Neuron (in vitro differentiated cells): ENCODE data around the gene VKORC1.

Experiments used
- H2AFZ ChIP-seq: one replicate; pipeline ENCODE4 v1.6.1; 2013; ENCODE audit warnings: low read depth, mild to moderate bottlenecking, inconsistent platforms, low read length, moderate library complexity
- H3K27me3 ChIP-seq: one replicate; pipeline ENCODE4 v1.6.1; 2013; ENCODE audit warnings: low read length; ENCODE audit not compliant: insufficient read depth
- H3K36me3 ChIP-seq: one replicate; pipeline ENCODE4 v1.6.1; 2013; ENCODE audit warnings: low read length; ENCODE audit not compliant: insufficient read depth
- H3K4me1 ChIP-seq: one replicate; pipeline ENCODE4 v1.6.1; 2013; ENCODE audit warnings: low read length; ENCODE audit not compliant: insufficient read depth
- H3K4me3 ChIP-seq: 2 replicates; pipeline ENCODE4 v1.5.1; 2013; ENCODE audit warnings: mild to moderate bottlenecking, low read length, moderate library complexity
- H3K9me3 ChIP-seq: one replicate; pipeline ENCODE4 v1.6.1; 2013; ENCODE audit warnings: low read length

VKORC1 gene

GRCh38 chr16:31080756-31081419 is 13.7 kb downstream of the VKORC1 start:
- Histone ChIP-seq H3K4me3 (no peak overlapping the region), H3K36me3 (peaks cover 76% of the 10 kb centered on the region), H3K27me3 (no peaks in the 10 kb centered on the region), H3K9me3 (no peaks in the 10 kb centered on the region), H2AFZ (no peak overlapping the region), H3K4me1 (no peaks in the 10 kb centered on the region)

- Histone ChIP-seq H3K9me3 (no peaks in the 10 kb centered on the region), H2AFZ (no peak overlapping the region), H3K36me3 (peaks cover 77% of the 10 kb centered on the region), H3K4me1 (peaks cover under 1% of the 10 kb centered on the region), H3K4me3 (no peak overlapping the region), H3K27me3 (no peaks in the 10 kb centered on the region)
These were observed 14.5 kb downstream of the VKORC1 start for GRCh38 chr16:31080035-31080629.

- Histone ChIP-seq H3K4me1 (peaks cover 5% of the 10 kb centered on the region), H3K4me3 (no peak overlapping the region), H3K27me3 (no peaks in the 10 kb centered on the region), H3K36me3 (peaks cover 77% of the 10 kb centered on the region), H3K9me3 (no peaks in the 10 kb centered on the region), H2AFZ (no peak overlapping the region)
These were observed 15.2 kb downstream of the VKORC1 start for GRCh38 chr16:31079342-31079944.

- no peaks in the 10 kb centered on the region for H3K9me3 ChIP-seq
- H3K36me3 ChIP-seq: peaks cover 77% of the 10 kb centered on the region
- H2AFZ ChIP-seq: no peak overlapping the region
- no peak overlapping the region for H3K4me3 ChIP-seq
- H3K4me1 ChIP-seq: peaks cover 5% of the 10 kb centered on the region
- H3K27me3 ChIP-seq: no peaks in the 10 kb centered on the region
These were observed 15.8 kb downstream of the VKORC1 start for GRCh38 chr16:31078597-31079341.

GRCh38 chr16:31077592-31078396 is 16.8 kb downstream of the VKORC1 start:
- Histone ChIP-seq H3K4me1 (peaks cover 5% of the 10 kb centered on the region), H3K36me3 (peaks cover 70% of the 10 kb centered on the region), H3K9me3 (no peaks in the 10 kb centered on the region), H3K27me3 (no peaks in the 10 kb centered on the region), H2AFZ (no peak overlapping the region), H3K4me3 (no peak overlapping the region)

GRCh38 chr16:31077024-31077423 is 17.6 kb downstream of the VKORC1 start:
- Histone ChIP-seq H3K9me3 (no peaks in the 10 kb centered on the region), H3K4me1 (peaks cover 9% of the 10 kb centered on the region), H3K36me3 (peaks cover 62% of the 10 kb centered on the region), H3K4me3 (no peak overlapping the region), H2AFZ (no peak overlapping the region), H3K27me3 (no peaks in the 10 kb centered on the region)

GRCh38 chr16:31076319-31076718 is 18.3 kb downstream of the VKORC1 start:
- Histone ChIP-seq H3K27me3 (no peaks in the 10 kb centered on the region), H3K36me3 (peaks cover 55% of the 10 kb centered on the region), H2AFZ (no peak overlapping the region), H3K4me1 (peaks cover 15% of the 10 kb centered on the region), H3K4me3 (no peak overlapping the region), H3K9me3 (no peaks in the 10 kb centered on the region)

- H3K4me3 ChIP-seq: peak overlapping the region; percentile 75
- H3K4me1 ChIP-seq: peaks cover 15% of the 10 kb centered on the region
- peaks cover 40% of the 10 kb centered on the region for H3K36me3 ChIP-seq
- H2AFZ ChIP-seq: peak overlapping the region; percentile 42
- no peaks in the 10 kb centered on the region for H3K27me3 ChIP-seq
- H3K9me3 ChIP-seq: no peaks in the 10 kb centered on the region
These were observed 19.8 kb downstream of the VKORC1 start for GRCh38 chr16:31074814-31075183.

GRCh38 chr16:31073970-31074813 is 20.4 kb downstream of the VKORC1 start, which contains the start of the genes ZNF646 and ZNF668:
ZNF646 (plus strand) TSS chr16:31074422; CDS start chr16:31076325, 1,903 bp downstream.
ZNF668 (minus strand) TSS chr16:31074240; CDS start chr16:31064459, 9,781 bp downstream.
- Histone ChIP-seq H3K9me3 (no peaks in the 10 kb centered on the region), H3K27me3 (no peaks in the 10 kb centered on the region), H3K4me3 (peak within 1 kb of the TSS; percentile 75), H3K36me3 (peaks cover 34% of the 10 kb centered on the region), H2AFZ (peak within 1 kb of the TSS; percentile 89), H3K4me1 (peaks cover 15% of the 10 kb centered on the region)

GRCh38 chr16:31073142-31073969 is 21.2 kb downstream of the VKORC1 start:
- Histone ChIP-seq H2AFZ (peak overlapping the region; percentile 89), H3K36me3 (peaks cover 26% of the 10 kb centered on the region), H3K4me3 (peak overlapping the region; percentile 75), H3K9me3 (no peaks in the 10 kb centered on the region), H3K4me1 (peaks cover 15% of the 10 kb centered on the region), H3K27me3 (no peaks in the 10 kb centered on the region)

GRCh38 chr16:31072540-31073141 is 22.0 kb downstream of the VKORC1 start:
- no peaks in the 10 kb centered on the region for H3K27me3 ChIP-seq
- H3K4me3 ChIP-seq: peak overlapping the region; percentile 75
- H2AFZ ChIP-seq: peak overlapping the region; percentile 89
- H3K9me3 ChIP-seq: no peaks in the 10 kb centered on the region
- H3K36me3 ChIP-seq: peaks cover 18% of the 10 kb centered on the region
- H3K4me1 ChIP-seq: peaks cover 15% of the 10 kb centered on the region
